Activated naive CD8-positive, alpha-beta T cell treated with anti-CD3 and anti-CD28 coated beads, Interleukin-2, amount 10 ng/mL, durations not matched to agents 7 days and 5 days (primary cell): ENCODE data around the gene OR10S1. TPM values are rescaled to one million over a fixed set of nuclear protein-coding genes. Genes with fewer than 3 reads are reported as not detected.
"Not testable (repeated sequence)": the region's sequence is repeated elsewhere in the genome, so short reads cannot be mapped to it uniquely, and the experiment has no call there.

Experiments
- ATAC-seq: fragments of 150-1000 bp; cut with Tn5 transposase; one replicate; pipeline ENCODE4 v1.10.0; 2021; ENCODE audit warnings: low read depth, moderate library complexity
- POLR2A ChIA-PET: fragments of 350-600 bp; sonication (Branson Sonifier 250); formaldehyde crosslinking; loops from one replicate; lab custom pipeline; 2021; ENCODE audit warnings: antibody characterized with exemption; lab: Charles Lee
- DNase-seq: peaks from one replicate; pipeline ENCODE4 v3.0.0; 2021
- H3K27ac Mint-ChIP-seq: one replicate; pipeline ENCODE4 v1.8.0; 2022; ENCODE audit warnings: mild to moderate bottlenecking, mixed read lengths
- H3K27me3 Mint-ChIP-seq: one replicate; pipeline ENCODE4 v1.8.0; 2022; ENCODE audit warnings: mild to moderate bottlenecking, moderate library complexity, mixed read lengths
- H3K36me3 Mint-ChIP-seq: one replicate; pipeline ENCODE4 v1.8.0; 2021; ENCODE audit warnings: mild to moderate bottlenecking, mixed read lengths
- H3K4me1 Mint-ChIP-seq: one replicate; pipeline ENCODE4 v1.8.0; 2021; ENCODE audit warnings: mixed read lengths
- H3K4me3 Mint-ChIP-seq: one replicate; pipeline ENCODE4 v1.8.0; 2022; ENCODE audit warnings: mild to moderate bottlenecking, moderate library complexity, mixed read lengths
- H3K9me3 Mint-ChIP-seq: one replicate; pipeline ENCODE4 v1.8.0; 2021; ENCODE audit warnings: mixed read lengths
- total RNA-seq, 2 experiments: library from RNA; stranded (reverse); gene quantifications; one replicate each; pipeline ENCODE4 v1.2.3, GENCODE V29; 2021

Gene OR10S1
- total RNA-seq: not detected

- no peaks in the 10 kb centered on the region for H3K4me1 Mint-ChIP-seq
These were observed at the start of gene OR10S1 for GRCh38 chr11:123977731-123978347. Gene OR10S1, minus strand, starts transcription at chr11:123977781. Its CDS starts 117 bp downstream, at chr11:123977664.

GRCh38 chr11:124026498-124026897 is 48.9 kb upstream of the OR10S1 start, which contains the start of gene OR10G8:
Gene OR10G8, plus strand, starts transcription at chr11:124026798. Its CDS starts 2,825 bp downstream, at chr11:124029623.
- POLR2A ChIA-PET: no interaction called here
- DNase-seq (no peak), ATAC-seq (no peak)
- no peaks in the 10 kb centered on the region for H3K27me3 Mint-ChIP-seq
- H3K27ac Mint-ChIP-seq: no peak within 1 kb of the TSS
- no peaks in the 10 kb centered on the region for H3K9me3 Mint-ChIP-seq
- no peaks in the 10 kb centered on the region for H3K4me1 Mint-ChIP-seq
- no peak within 1 kb of the TSS for H3K4me3 Mint-ChIP-seq
- no peaks in the 10 kb centered on the region for H3K36me3 Mint-ChIP-seq

More at GRCh38 chr11:123977731-123978347, at the start of gene OR10S1:
- H3K36me3 Mint-ChIP-seq: no peaks in the 10 kb centered on the region
- no peak within 1 kb of the TSS for H3K27ac Mint-ChIP-seq
- ATAC-seq (no peak), DNase-seq (no peak)
- H3K27me3 Mint-ChIP-seq: peaks cover 4% of the 10 kb centered on the region
- peaks cover 1% of the 10 kb centered on the region for H3K9me3 Mint-ChIP-seq
- H3K4me3 Mint-ChIP-seq: no peak within 1 kb of the TSS
- POLR2A ChIA-PET: no interaction called here

- H3K27ac Mint-ChIP-seq, POLR2A ChIA-PET, ATAC-seq, DNase-seq, H3K4me1 Mint-ChIP-seq, H3K36me3 Mint-ChIP-seq, H3K9me3 Mint-ChIP-seq, H3K27me3 Mint-ChIP-seq, H3K4me3 Mint-ChIP-seq: not testable (repeated sequence)
These were observed 38.3 kb upstream of the OR10S1 start for GRCh38 chr11:124015837-124016236.

GRCh38 chr11:124012697-124013096 is 35.1 kb upstream of the OR10S1 start, which contains the start of gene OR10G4:
Gene OR10G4, plus strand, starts transcription at chr11:124012997. Its CDS starts 2,578 bp downstream, at chr11:124015575.
- no peaks in the 10 kb centered on the region for H3K9me3 Mint-ChIP-seq
- POLR2A ChIA-PET: no interaction called here
- H3K27ac Mint-ChIP-seq: no peak within 1 kb of the TSS
- DNase-seq: no peak
- no peaks in the 10 kb centered on the region for H3K36me3 Mint-ChIP-seq
- no peak within 1 kb of the TSS for H3K4me3 Mint-ChIP-seq
- no peaks in the 10 kb centered on the region for H3K4me1 Mint-ChIP-seq
- no peaks in the 10 kb centered on the region for H3K27me3 Mint-ChIP-seq
- no peak for ATAC-seq

GRCh38 chr11:123995119-123995518 is 17.5 kb upstream of the OR10S1 start, which contains the start of gene OR10G6:
Gene OR10G6, minus strand, starts transcription at chr11:123995161. Its CDS starts 0 bp downstream, at chr11:123995161.
- no peak for DNase-seq
- no peak for ATAC-seq
- H3K4me3 Mint-ChIP-seq: no peak within 1 kb of the TSS
- H3K9me3 Mint-ChIP-seq: peaks cover 2% of the 10 kb centered on the region
- POLR2A ChIA-PET: no interaction called here
- H3K36me3 Mint-ChIP-seq: no peaks in the 10 kb centered on the region
- H3K4me1 Mint-ChIP-seq: no peaks in the 10 kb centered on the region
- no peak within 1 kb of the TSS for H3K27ac Mint-ChIP-seq
- H3K27me3 Mint-ChIP-seq: no peaks in the 10 kb centered on the region

GRCh38 chr11:123979311-123979710 is 1.7 kb upstream of the OR10S1 start:
- no peak for DNase-seq
- no peak for ATAC-seq
- no peak overlapping the region for H3K4me3 Mint-ChIP-seq
- POLR2A ChIA-PET: no interaction called here
- no peak overlapping the region for H3K27ac Mint-ChIP-seq
- H3K36me3 Mint-ChIP-seq: no peaks in the 10 kb centered on the region
- H3K9me3 Mint-ChIP-seq: peaks cover 7% of the 10 kb centered on the region
- H3K4me1 Mint-ChIP-seq: no peaks in the 10 kb centered on the region
- H3K27me3 Mint-ChIP-seq: peaks cover 4% of the 10 kb centered on the region

GRCh38 chr11:123976770-123977560 is 616 bp downstream of the OR10S1 start:
- H3K27ac Mint-ChIP-seq: no peak overlapping the region
- no peak overlapping the region for H3K4me3 Mint-ChIP-seq
- no peaks in the 10 kb centered on the region for H3K36me3 Mint-ChIP-seq
- no peaks in the 10 kb centered on the region for H3K9me3 Mint-ChIP-seq
- POLR2A ChIA-PET: no interaction called here
- no peaks in the 10 kb centered on the region for H3K4me1 Mint-ChIP-seq
- no peak for ATAC-seq
- DNase-seq: no peak
- H3K27me3 Mint-ChIP-seq: peaks cover 4% of the 10 kb centered on the region

GRCh38 chr11:123973816-123974215 is 3.8 kb downstream of the OR10S1 start:
- POLR2A ChIA-PET: no interaction called here
- DNase-seq: no peak
- Mint-ChIP-seq H3K27ac (no peak overlapping the region), H3K36me3 (no peaks in the 10 kb centered on the region), H3K27me3 (peaks cover 2% of the 10 kb centered on the region), H3K4me1 (no peaks in the 10 kb centered on the region), H3K9me3 (no peaks in the 10 kb centered on the region), H3K4me3 (no peak overlapping the region)
- ATAC-seq: no peak

- POLR2A ChIA-PET: no interaction called here
- Mint-ChIP-seq H3K36me3 (no peaks in the 10 kb centered on the region), H3K9me3 (no peaks in the 10 kb centered on the region), H3K27me3 (peaks cover 6% of the 10 kb centered on the region), H3K27ac (no peak overlapping the region), H3K4me1 (no peaks in the 10 kb centered on the region), H3K4me3 (no peak overlapping the region)
- ATAC-seq (no peak), DNase-seq (no peak)
These were observed 20.8 kb downstream of the OR10S1 start for GRCh38 chr11:123956752-123957151.

GRCh38 chr11:123945132-123945531 is 32.4 kb downstream of the OR10S1 start:
- Mint-ChIP-seq H3K27ac (no peak overlapping the region), H3K4me3 (no peak overlapping the region), H3K4me1 (no peaks in the 10 kb centered on the region), H3K27me3 (no peaks in the 10 kb centered on the region), H3K36me3 (no peaks in the 10 kb centered on the region), H3K9me3 (no peaks in the 10 kb centered on the region)
- DNase-seq: no peak
- ATAC-seq: no peak
- POLR2A ChIA-PET: no interaction called here

- Mint-ChIP-seq H3K27me3 (no peaks in the 10 kb centered on the region), H3K4me1 (no peaks in the 10 kb centered on the region), H3K4me3 (no peak within 1 kb of the TSS), H3K36me3 (no peaks in the 10 kb centered on the region), H3K9me3 (no peaks in the 10 kb centered on the region), H3K27ac (no peak within 1 kb of the TSS)
- POLR2A ChIA-PET: no interaction called here
- DNase-seq (no peak), ATAC-seq (no peak)
These were observed 33.8 kb downstream of the OR10S1 start, which contains the start of gene OR6T1 for GRCh38 chr11:123943738-123944137. Gene OR6T1, minus strand, starts transcription at chr11:123943838. Its CDS starts 0 bp downstream, at chr11:123943838.

- Mint-ChIP-seq H3K36me3 (no peaks in the 10 kb centered on the region), H3K4me1 (no peaks in the 10 kb centered on the region), H3K27ac (no peak overlapping the region), H3K4me3 (no peak overlapping the region), H3K27me3 (no peaks in the 10 kb centered on the region), H3K9me3 (no peaks in the 10 kb centered on the region)
- POLR2A ChIA-PET: no interaction called here
- no peak for ATAC-seq
- no peak for DNase-seq
These were observed 35.2 kb downstream of the OR10S1 start for GRCh38 chr11:123942413-123942812.

- ATAC-seq (no peak), DNase-seq (no peak)
- Mint-ChIP-seq H3K27ac (no peak within 1 kb of the TSS), H3K4me3 (no peak within 1 kb of the TSS), H3K27me3 (no peaks in the 10 kb centered on the region), H3K36me3 (no peaks in the 10 kb centered on the region), H3K4me1 (no peaks in the 10 kb centered on the region), H3K9me3 (no peaks in the 10 kb centered on the region)
- POLR2A ChIA-PET: no interaction called here
These were observed 38.3 kb downstream of the OR10S1 start, which contains the start of gene OR4D5 for GRCh38 chr11:123939317-123939716. Gene OR4D5, plus strand, starts transcription at chr11:123939617. Its CDS starts 0 bp downstream, at chr11:123939617.
